IMR-90 (cell line): Measurements from ENCODE around the gene EFHC2. TPM values are rescaled to one million over a fixed set of nuclear protein-coding genes. Genes with fewer than 3 reads are reported as not detected.
A peak's percentile ranks its signal among the peaks of the same experiment; 100 is the strongest.

Experiments
- ATAC-seq: fragments of 200-7000 bp; cut with Tn5 transposase; 2 replicates; pipeline ENCODE4 v1.9.1; 2020; ENCODE audit warnings: low read depth, mild to moderate bottlenecking, moderate library complexity
- BruUV-seq: library from RNA; stranded (reverse); fragments of 400-500 nt; replicated peaks from 2 replicates; lab custom pipeline; 2021; lab: Mats Ljungman, UMichigan
- CTCF ChIA-PET: fragments of 300-600 bp; formaldehyde crosslinking; extraction: SDS; loops from one replicate; lab custom pipeline; 2021; ENCODE audit warnings: antibody characterized with exemption; lab: Yijun Ruan, JAX
- POLR2A ChIA-PET: fragments of 300-600 bp; sonication (Branson Sonifier 250); formaldehyde crosslinking; loops from one replicate; lab custom pipeline; 2022; ENCODE audit warnings: antibody characterized with exemption; ENCODE audit not compliant: unreplicated experiment; lab: Charles Lee
- DNase-seq: peaks from one replicate; pipeline ENCODE4 v3.0.0; 2013
- H2AFZ ChIP-seq: replicated peaks from 2 replicates; pipeline ENCODE3; 2013; ENCODE audit warnings: low read length, mild to moderate bottlenecking; ENCODE audit not compliant: poor library complexity
- H2AK5ac ChIP-seq: 2 replicates; pipeline ENCODE4 v1.6.1; 2013; ENCODE audit warnings: low read depth, low read length, inconsistent platforms
- H2AK9ac ChIP-seq: replicated peaks from 2 replicates; pipeline ENCODE3; 2013; ENCODE audit warnings: mild to moderate bottlenecking, low read depth, low read length, moderate library complexity; ENCODE audit not compliant: poor library complexity
- H2BK120ac ChIP-seq: 2 replicates; pipeline ENCODE4 v1.6.1; 2013; ENCODE audit warnings: low read depth, low read length, inconsistent platforms
- H2BK15ac ChIP-seq: 3 replicates; pipeline ENCODE4 v1.6.1; 2013; ENCODE audit warnings: low read depth, low read length, inconsistent platforms
- H2BK20ac ChIP-seq: 2 replicates; pipeline ENCODE4 v1.6.1; 2013; ENCODE audit warnings: low read depth, mild to moderate bottlenecking, inconsistent platforms, low read length, moderate library complexity
- H2BK5ac ChIP-seq: 2 replicates; pipeline ENCODE4 v1.6.1; 2013; ENCODE audit warnings: mild to moderate bottlenecking, low read depth, low read length, inconsistent platforms; ENCODE audit not compliant: poor library complexity, severe bottlenecking
- H3K14ac ChIP-seq: replicated peaks from 2 replicates; pipeline ENCODE4 v1.6.1; 2013; ENCODE audit warnings: low read depth, low read length, inconsistent platforms
- H3K18ac ChIP-seq: 2 replicates; pipeline ENCODE4 v1.6.1; 2013; ENCODE audit warnings: low read depth, low read length, control low read depth
- H3K23ac ChIP-seq: 2 replicates; pipeline ENCODE4 v1.6.1; 2013; ENCODE audit warnings: low read depth, low read length, inconsistent platforms
- H3K27ac ChIP-seq: 2 replicates; pipeline ENCODE4 v1.5.1; 2013; ENCODE audit warnings: mild to moderate bottlenecking, control low read depth, low read length; ENCODE audit not compliant: insufficient read depth
- H3K27me3 ChIP-seq: 2 replicates; pipeline ENCODE4 v1.6.1; 2013; ENCODE audit warnings: low read length; ENCODE audit not compliant: control insufficient read depth, insufficient read depth
- H3K36me3 ChIP-seq: 2 replicates; pipeline ENCODE4 v1.6.1; 2013; ENCODE audit warnings: low read length, mixed read lengths; ENCODE audit not compliant: control insufficient read depth, insufficient read depth
- H3K4ac ChIP-seq: 2 replicates; pipeline ENCODE4 v1.6.1; 2013; ENCODE audit warnings: low read depth, low read length, inconsistent platforms
- H3K4me1 ChIP-seq: 2 replicates; pipeline ENCODE4 v1.6.1; 2013; ENCODE audit warnings: low read length, mixed read lengths; ENCODE audit not compliant: control insufficient read depth, insufficient read depth
- H3K4me2 ChIP-seq: 2 replicates; pipeline ENCODE4 v1.6.1; 2013; ENCODE audit warnings: low read depth, mild to moderate bottlenecking, control low read depth, low read length, moderate library complexity
- H3K4me3 ChIP-seq: 2 replicates; pipeline ENCODE4 v1.5.1; 2013; ENCODE audit warnings: low read depth, mild to moderate bottlenecking, control low read depth, low read length, moderate library complexity; ENCODE audit not compliant: insufficient read depth
- H3K56ac ChIP-seq: 2 replicates; pipeline ENCODE4 v1.6.1; 2013; ENCODE audit warnings: low read length, inconsistent platforms; ENCODE audit not compliant: insufficient read depth; ENCODE audit errors: extremely low read depth
- H3K79me1 ChIP-seq, 2 experiments: 2 replicates each; pipeline ENCODE4 v1.6.1; 2013; ENCODE audit warnings: low read length in 2 of 2, inconsistent platforms in 1 of 2, low read depth in 1 of 2
- H3K9ac ChIP-seq: 2 replicates; pipeline ENCODE4 v1.6.1; 2013; ENCODE audit warnings: low read depth, low read length, control low read depth
- H3K9me1 ChIP-seq: 2 replicates; pipeline ENCODE4 v1.6.1; 2013; ENCODE audit warnings: low read length, inconsistent platforms; ENCODE audit not compliant: insufficient read depth
- H3K9me3 ChIP-seq: 2 replicates; pipeline ENCODE4 v1.6.1; 2013; ENCODE audit warnings: low read length; ENCODE audit not compliant: control insufficient read depth, insufficient read depth
- H4K20me1 ChIP-seq: 2 replicates; pipeline ENCODE4 v1.6.1; 2013; ENCODE audit warnings: low read length, inconsistent platforms; ENCODE audit not compliant: insufficient read depth
- H4K5ac ChIP-seq: 2 replicates; pipeline ENCODE4 v1.6.1; 2013; ENCODE audit warnings: mild to moderate bottlenecking, low read depth, low read length, control low read depth
- H4K8ac ChIP-seq, 2 experiments: 2 replicates each; pipeline ENCODE4 v1.6.1; 2013; ENCODE audit warnings: low read depth in 2 of 2, low read length in 2 of 2, control low read depth in 1 of 2, inconsistent platforms in 1 of 2
- H4K91ac ChIP-seq: 2 replicates; pipeline ENCODE4 v1.6.1; 2013; ENCODE audit warnings: low read depth, low read length, inconsistent platforms; ENCODE audit not compliant: insufficient read depth
- BHLHE40 ChIP-seq: fragments of 150-350 bp; IDR thresholded peaks from 2 replicates; pipeline ENCODE4 v1.6.1; 2016; ENCODE audit warnings: mild to moderate bottlenecking, low read depth, low read length
- CEBPB ChIP-seq: IDR thresholded peaks from 2 replicates; pipeline ENCODE4 v1.6.1; 2012; ENCODE audit warnings: low read depth, low read length, improper control_type of control experiment
- CHD1 ChIP-seq: IDR thresholded peaks from 2 replicates; pipeline ENCODE4 v1.6.1; 2012; ENCODE audit warnings: low read depth, low read length, improper control_type of control experiment
- CTCF ChIP-seq: conservative IDR thresholded peaks from 2 replicates; pipeline ENCODE4 v1.5.1; 2012; ENCODE audit warnings: mild to moderate bottlenecking, low read depth, low read length, improper control_type of control experiment
- ELK1 ChIP-seq: fragments of 150-350 bp; IDR thresholded peaks from 2 replicates; pipeline ENCODE4 v1.6.1; 2016; ENCODE audit warnings: low read depth, mild to moderate bottlenecking, low read length, moderate library complexity, borderline replicate concordance
- FOS ChIP-seq: fragments of 150-350 bp; IDR thresholded peaks from 2 replicates; pipeline ENCODE4 v1.6.1; 2016; ENCODE audit warnings: low read depth, low read length
- MAFK ChIP-seq: IDR thresholded peaks from 2 replicates; pipeline ENCODE4 v1.6.1; 2012; ENCODE audit warnings: low read depth, low read length, improper control_type of control experiment
- MAZ ChIP-seq: IDR thresholded peaks from 2 replicates; pipeline ENCODE4 v1.6.1; 2012; ENCODE audit warnings: low read depth, mild to moderate bottlenecking, low read length, improper control_type of control experiment, moderate library complexity, borderline replicate concordance
- MXI1 ChIP-seq: IDR thresholded peaks from 2 replicates; pipeline ENCODE4 v1.6.1; 2012; ENCODE audit warnings: low read depth, mild to moderate bottlenecking, low read length, moderate library complexity, borderline replicate concordance
- NFE2L2 ChIP-seq: fragments of 150-350 bp; IDR thresholded peaks from 2 replicates; pipeline ENCODE4 v1.6.1; 2016; ENCODE audit warnings: low read depth, mild to moderate bottlenecking, low read length
- POLR2A ChIP-seq: IDR thresholded peaks from 2 replicates; pipeline ENCODE4 v1.6.1; 2012; ENCODE audit warnings: mild to moderate bottlenecking, low read depth, low read length
- RAD21 ChIP-seq: IDR thresholded peaks from 2 replicates; pipeline ENCODE4 v1.6.1; 2012; ENCODE audit warnings: low read length, improper control_type of control experiment
- RCOR1 ChIP-seq: IDR thresholded peaks from 2 replicates; pipeline ENCODE4 v1.6.1; 2012; ENCODE audit warnings: mild to moderate bottlenecking, low read length, improper control_type of control experiment; ENCODE audit not compliant: insufficient replicate concordance
- RFX5 ChIP-seq: IDR thresholded peaks from 2 replicates; pipeline ENCODE4 v1.8.0; 2012; ENCODE audit warnings: low read depth, mild to moderate bottlenecking, low read length, moderate library complexity
- SMC3 ChIP-seq: fragments of 150-350 bp; IDR thresholded peaks from 2 replicates; pipeline ENCODE4 v1.6.1; 2016; ENCODE audit warnings: low read depth, mild to moderate bottlenecking, antibody characterized with exemption, low read length, moderate library complexity
- USF2 ChIP-seq: fragments of 150-350 bp; IDR thresholded peaks from 2 replicates; pipeline ENCODE4 v1.6.1; 2017; ENCODE audit warnings: mild to moderate bottlenecking, antibody characterized with exemption, low read length, low read depth
- WGBS, 2 experiments: methylation state at CpG; one replicate each; pipeline versions ENCODE4 v1.1.5 to v1.1.7; 2013; ENCODE audit warnings: missing lambda C conversion rate in 2 of 2; ENCODE audit not compliant: insufficient read length in 1 of 2; ENCODE audit errors: extremely low coverage in 2 of 2; 5-methylcytosine and 5-hydroxymethylcytosine counted together
- dilution Hi-C: fragments of 300-500 bp; cut with HindIII; formaldehyde crosslinking; loops from one replicate; pipeline ENCODE4 v1.14.3; 2018; ENCODE audit warnings: low sequenced_read_pairs; ENCODE audit not compliant: unreplicated experiment
- in situ Hi-C: fragments of 300-500 bp; cut with MboI; formaldehyde crosslinking; loops from 3 replicates; pipeline ENCODE4 v1.14.3; 2019; ENCODE audit warnings: low sequenced_read_pairs, inconsistent platforms, mixed read lengths
- intact Hi-C: fragments of 100-400 bp; cut with micrococcal nuclease; formaldehyde crosslinking; loops from 2 replicates; pipeline ENCODE4 v1.10.0; 2022
- polyA plus RNA-seq, 3 experiments: library from polyadenylated mRNA; depleted of rRNA; stranded (reverse); fragments of >200 nt; gene quantifications; 2 replicates each; pipeline ENCODE4 v1.2.3, GENCODE V29; 2012; ENCODE audit warnings: low replicate concordance in 1 of 3
- total RNA-seq: library from RNA; depleted of rRNA; stranded (reverse); fragments of >200 nt; gene quantifications from 2 replicates; pipeline ENCODE4 v1.2.3, GENCODE V29; 2012

The EFHC2 gene
- total and polyA plus RNA-seq, 2 of the 4 experiments (the other 2 are of a cell fraction), result 0.18 to 0.24 TPM

GRCh38 chrX:44314259-44314734 lies 29.2 kb downstream of the EFHC2 start:
- TF ChIP-seq MAFK, result no peak
- TF ChIP-seq MAZ, result no peak
- TF ChIP-seq POLR2A, result no peak
- TF ChIP-seq NFE2L2, result no peak
- TF ChIP-seq MXI1, result no peak
- TF ChIP-seq RFX5, result no peak
- TF ChIP-seq RAD21, result no peak
- TF ChIP-seq SMC3, result no peak
- no peak for TF ChIP-seq CEBPB
- TF ChIP-seq USF2, result no peak
- no peak for TF ChIP-seq RCOR1
- no peak for TF ChIP-seq CHD1
- TF ChIP-seq CTCF, result no peak
- no peak for TF ChIP-seq ELK1
- no peak for TF ChIP-seq BHLHE40
- no peak for TF ChIP-seq FOS
- no CpG with 5 or more reads among the region's 2 CpGs for WGBS, 2 experiments
- intact Hi-C loops, result no loop called here

More at GRCh38 chrX:44314259-44314734, 29.2 kb downstream of the EFHC2 start:
- CTCF ChIA-PET, result interaction anchor here (0.8 kb wide), 1 partner anchor 11 kb away, joined by 4 read pairs; no protein-coding TSS in a partner anchor
- no peak overlapping the region for H2AK9ac ChIP-seq
- H3K4me3 ChIP-seq, result no peak overlapping the region
- dilution Hi-C loops, result no loop called here
- peak overlapping the region in 1 of 2 experiments; percentile 35; a peak in 1 of 4 replicates for H4K8ac ChIP-seq
- POLR2A ChIA-PET, result no interaction called here
- no peaks in the 10 kb centered on the region for H3K79me1 ChIP-seq
- H3K36me3 ChIP-seq, result no peaks in the 10 kb centered on the region
- no peak overlapping the region for H3K4me2 ChIP-seq
- H3K23ac ChIP-seq, result no peak overlapping the region
- no peak overlapping the region for H4K91ac ChIP-seq
- in situ Hi-C loops, result no loop called here
- ATAC-seq (peak; percentile 74), DNase-seq (peak; percentile 35)
- H2BK15ac ChIP-seq, result no peak overlapping the region
- no peak overlapping the region for H3K4ac ChIP-seq
- H3K27me3 ChIP-seq, result no peaks in the 10 kb centered on the region
- BruUV-seq, result no TSS peak
- no peak overlapping the region for H2AK5ac ChIP-seq
- no peak overlapping the region for H3K18ac ChIP-seq
- H4K20me1 ChIP-seq, result no peaks in the 10 kb centered on the region
- 0 out of 2 replicates have a peak overlapping the region, but pooled peaks have one; percentile 19 for H3K14ac ChIP-seq
- H3K27ac ChIP-seq, result no peak overlapping the region
- no peak overlapping the region for H2BK5ac ChIP-seq
- H3K9ac ChIP-seq, result no peak overlapping the region
- no peak overlapping the region for H3K56ac ChIP-seq
- no peaks in the 10 kb centered on the region for H3K9me1 ChIP-seq
- peak overlapping the region; percentile 15 for H2AFZ ChIP-seq
- H3K4me1 ChIP-seq, result no peaks in the 10 kb centered on the region
- no peak overlapping the region for H4K5ac ChIP-seq
- no peaks in the 10 kb centered on the region for H3K9me3 ChIP-seq
- no peak overlapping the region for H2BK20ac ChIP-seq
- no peak overlapping the region for H2BK120ac ChIP-seq
